Measurements from ENCODE around the gene EXOC4.

The EXOC4 gene

DNA sequence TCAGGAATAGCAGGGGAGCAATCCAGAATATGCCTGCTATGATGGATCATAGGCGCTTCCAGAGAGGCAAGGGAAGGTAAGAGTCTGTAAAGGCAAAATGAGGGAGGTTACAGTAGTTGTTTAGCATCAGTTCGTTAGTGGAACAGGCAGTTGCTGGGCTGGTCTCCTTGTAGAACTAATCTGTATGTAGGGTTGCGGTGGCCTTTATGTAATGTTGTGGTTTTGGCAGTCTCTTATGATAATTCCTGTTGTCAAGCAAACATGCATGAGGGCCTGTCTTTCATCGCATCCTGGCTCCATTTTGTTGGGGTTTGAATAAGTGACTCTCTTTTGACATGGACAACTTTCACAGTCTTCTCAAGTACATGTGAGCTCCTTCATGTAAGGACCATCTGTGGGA is 446.5 kb downstream of the EXOC4 start:
- no peaks in the 10 kb centered on the region for H3K36me3 ChIP-seq (ENCODE audit: control insufficient read depth, insufficient read depth, low read length)
- no peak for DNase-seq (ENCODE audit: extremely low read depth, insufficient read length)
- H3K4me3 ChIP-seq (replicated peaks; ENCODE audit: low read depth, low read length): no peak overlapping the region
- TF ChIP-seq, protein P1, sequence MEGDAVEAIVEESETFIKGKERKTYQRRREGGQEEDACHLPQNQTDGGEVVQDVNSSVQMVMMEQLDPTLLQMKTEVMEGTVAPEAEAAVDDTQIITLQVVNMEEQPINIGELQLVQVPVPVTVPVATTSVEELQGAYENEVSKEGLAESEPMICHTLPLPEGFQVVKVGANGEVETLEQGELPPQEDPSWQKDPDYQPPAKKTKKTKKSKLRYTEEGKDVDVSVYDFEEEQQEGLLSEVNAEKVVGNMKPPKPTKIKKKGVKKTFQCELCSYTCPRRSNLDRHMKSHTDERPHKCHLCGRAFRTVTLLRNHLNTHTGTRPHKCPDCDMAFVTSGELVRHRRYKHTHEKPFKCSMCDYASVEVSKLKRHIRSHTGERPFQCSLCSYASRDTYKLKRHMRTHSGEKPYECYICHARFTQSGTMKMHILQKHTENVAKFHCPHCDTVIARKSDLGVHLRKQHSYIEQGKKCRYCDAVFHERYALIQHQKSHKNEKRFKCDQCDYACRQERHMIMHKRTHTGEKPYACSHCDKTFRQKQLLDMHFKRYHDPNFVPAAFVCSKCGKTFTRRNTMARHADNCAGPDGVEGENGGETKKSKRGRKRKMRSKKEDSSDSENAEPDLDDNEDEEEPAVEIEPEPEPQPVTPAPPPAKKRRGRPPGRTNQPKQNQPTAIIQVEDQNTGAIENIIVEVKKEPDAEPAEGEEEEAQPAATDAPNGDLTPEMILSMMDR (IDR thresholded peaks at IDR 0.05; ENCODE audit: insufficient read depth, low read length, poor library complexity, severe bottlenecking): no peak
- no peaks in the 10 kb centered on the region for H3K27me3 ChIP-seq (replicated peaks; ENCODE audit: control insufficient read depth, insufficient read depth, low read length)

DNA sequence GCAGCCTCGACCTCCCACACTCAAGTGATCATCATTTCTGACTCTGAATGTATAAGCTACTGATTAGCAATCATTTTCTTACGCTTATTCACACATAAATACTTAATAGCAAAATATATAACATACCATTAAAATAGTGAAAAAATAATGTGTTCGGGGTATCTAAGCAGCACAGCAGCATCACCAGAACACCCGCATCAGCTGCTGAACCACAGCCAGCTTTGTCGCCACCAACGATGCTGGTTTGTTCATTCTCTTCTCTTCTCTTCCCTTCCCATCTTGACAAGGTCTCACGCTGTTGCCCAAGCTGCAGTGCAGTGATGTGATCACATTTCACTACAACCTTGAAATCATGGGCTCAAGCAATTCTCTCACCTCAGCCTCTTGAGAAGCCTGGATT is 449.2 kb downstream of the EXOC4 start:
- DNase-seq (ENCODE audit: extremely low read depth, insufficient read length): no peak
- no peaks in the 10 kb centered on the region for H3K27me3 ChIP-seq (replicated peaks; ENCODE audit: control insufficient read depth, insufficient read depth, low read length)
- H3K4me3 ChIP-seq (replicated peaks; ENCODE audit: low read depth, low read length): no peak overlapping the region
- TF ChIP-seq, protein P1 (IDR thresholded peaks at IDR 0.05; ENCODE audit: insufficient read depth, low read length, poor library complexity, severe bottlenecking): no peak
- H3K36me3 ChIP-seq (ENCODE audit: control insufficient read depth, insufficient read depth, low read length): no peaks in the 10 kb centered on the region

DNA sequence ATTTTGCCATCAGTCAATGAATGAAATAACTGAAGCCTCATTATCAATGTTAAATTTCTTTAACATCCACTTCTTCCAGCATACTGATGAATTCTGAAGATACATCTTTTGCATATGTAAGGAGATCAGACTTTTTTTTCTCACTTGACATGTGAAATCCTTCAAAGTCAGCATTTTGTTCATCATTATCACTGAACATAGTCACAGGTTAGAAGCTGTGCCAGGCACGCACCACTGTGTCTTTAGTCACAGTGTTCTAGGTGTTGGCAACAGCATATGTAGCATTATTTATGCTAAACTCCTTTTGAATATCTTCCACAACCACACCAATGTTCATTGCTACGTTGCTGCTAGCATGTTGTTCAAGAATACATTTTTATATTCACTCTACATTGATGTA is 450.1 kb downstream of the EXOC4 start:
- H3K36me3 ChIP-seq (ENCODE audit: control insufficient read depth, insufficient read depth, low read length): no peaks in the 10 kb centered on the region
- TF ChIP-seq, protein P1 (IDR thresholded peaks at IDR 0.05; ENCODE audit: insufficient read depth, low read length, poor library complexity, severe bottlenecking): no peak
- H3K4me3 ChIP-seq (replicated peaks; ENCODE audit: low read depth, low read length): no peak overlapping the region
- no peaks in the 10 kb centered on the region for H3K27me3 ChIP-seq (replicated peaks; ENCODE audit: control insufficient read depth, insufficient read depth, low read length)
- DNase-seq (ENCODE audit: extremely low read depth, insufficient read length): no peak

GRCh38 chr7:133703547-133703946 is 450.7 kb downstream of the EXOC4 start:
- H3K4me3 ChIP-seq (replicated peaks; ENCODE audit: low read depth, low read length): no peak overlapping the region
- no peaks in the 10 kb centered on the region for H3K36me3 ChIP-seq (ENCODE audit: control insufficient read depth, insufficient read depth, low read length)
- TF ChIP-seq, protein P1 (IDR thresholded peaks at IDR 0.05; ENCODE audit: insufficient read depth, low read length, poor library complexity, severe bottlenecking): no peak
- H3K27me3 ChIP-seq (replicated peaks; ENCODE audit: control insufficient read depth, insufficient read depth, low read length): no peaks in the 10 kb centered on the region
- DNase-seq (ENCODE audit: extremely low read depth, insufficient read length): no peak

DNA sequence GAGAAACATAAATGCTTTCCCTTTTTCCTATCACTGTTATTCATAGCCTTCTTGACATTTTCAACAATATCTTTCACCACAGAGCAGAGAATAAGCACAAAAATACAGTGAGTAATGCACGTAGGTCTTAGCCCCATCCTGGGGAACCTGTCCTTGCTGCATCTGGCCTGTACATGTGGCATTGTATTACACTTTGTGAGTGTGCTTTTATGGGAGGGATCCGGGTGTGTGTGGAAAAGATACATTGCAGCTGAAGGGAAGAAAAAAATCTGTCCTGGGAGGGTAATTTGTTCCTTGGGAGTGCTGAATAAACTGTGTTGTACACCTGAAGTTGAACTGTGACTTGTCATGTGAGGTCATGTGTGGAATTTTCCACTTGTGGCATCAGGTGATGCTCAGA is 451.6 kb downstream of the EXOC4 start:
- no peak for DNase-seq (ENCODE audit: extremely low read depth, insufficient read length)
- Histone ChIP-seq H3K27me3 (replicated peaks; ENCODE audit: control insufficient read depth, insufficient read depth, low read length) (no peaks in the 10 kb centered on the region), H3K36me3 (ENCODE audit: control insufficient read depth, insufficient read depth, low read length) (no peaks in the 10 kb centered on the region), H3K4me3 (replicated peaks; ENCODE audit: low read depth, low read length) (no peak overlapping the region)
- TF ChIP-seq, protein P1 (IDR thresholded peaks at IDR 0.05; ENCODE audit: insufficient read depth, low read length, poor library complexity, severe bottlenecking): no peak

DNA sequence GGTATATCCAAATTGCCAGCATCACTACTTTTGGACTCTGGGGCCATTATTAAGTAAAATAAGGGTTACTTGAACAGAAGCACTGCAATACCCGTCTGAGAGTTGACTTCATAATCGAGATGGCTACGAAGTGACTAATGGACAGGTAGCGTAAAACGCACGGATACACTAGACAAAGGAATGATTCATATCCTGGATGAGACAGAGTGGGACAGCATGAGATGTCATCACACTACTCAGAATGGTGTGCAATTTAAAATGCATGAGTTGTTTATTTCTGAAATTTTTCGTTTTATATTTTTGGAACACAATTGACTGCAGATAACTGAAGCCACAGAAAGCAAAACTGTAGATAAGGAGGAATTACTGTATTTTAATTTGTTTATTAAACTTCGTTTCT is 452.7 kb downstream of the EXOC4 start:
- TF ChIP-seq, protein P1 (IDR thresholded peaks at IDR 0.05; ENCODE audit: insufficient read depth, low read length, poor library complexity, severe bottlenecking): no peak
- Histone ChIP-seq H3K4me3 (replicated peaks; ENCODE audit: low read depth, low read length) (no peak overlapping the region), H3K27me3 (replicated peaks; ENCODE audit: control insufficient read depth, insufficient read depth, low read length) (no peaks in the 10 kb centered on the region), H3K36me3 (ENCODE audit: control insufficient read depth, insufficient read depth, low read length) (no peaks in the 10 kb centered on the region)
- no peak for DNase-seq (ENCODE audit: extremely low read depth, insufficient read length)

Measured in GM06990 (cell line).